Upper lobe of left lung (tissue), 4 donors: ENCODE results near the gene ABLIM3.

Experiments used
- EP300 ChIP-seq, 4 donors: sonication (generic); formaldehyde crosslinking; IDR thresholded peaks; one replicate each; pipeline ENCODE4 v1.5.1; 2017; ENCODE audit warnings: antibody characterized with exemption in 4 of 4, control low read depth in 2 of 4
- POLR2A ChIP-seq, 4 donors: fragments of 450-650 bp; IDR thresholded peaks; one replicate each; pipeline ENCODE4 v1.5.1; 2016 to 2017; ENCODE audit warnings: antibody characterized with exemption in 4 of 4, mild to moderate bottlenecking in 2 of 4
- TF ChIP-seq, protein P1 (sequence below), 6 experiments: fragments of 450-650 bp in 4 of 6; fragments of 200-600 bp in 2 of 6; sonication (generic) in 2 of 6; IDR thresholded peaks; one replicate each; pipeline ENCODE4 v1.5.1; 2016 to 2019; ENCODE audit warnings: antibody characterized with exemption in 6 of 6

DNA sequence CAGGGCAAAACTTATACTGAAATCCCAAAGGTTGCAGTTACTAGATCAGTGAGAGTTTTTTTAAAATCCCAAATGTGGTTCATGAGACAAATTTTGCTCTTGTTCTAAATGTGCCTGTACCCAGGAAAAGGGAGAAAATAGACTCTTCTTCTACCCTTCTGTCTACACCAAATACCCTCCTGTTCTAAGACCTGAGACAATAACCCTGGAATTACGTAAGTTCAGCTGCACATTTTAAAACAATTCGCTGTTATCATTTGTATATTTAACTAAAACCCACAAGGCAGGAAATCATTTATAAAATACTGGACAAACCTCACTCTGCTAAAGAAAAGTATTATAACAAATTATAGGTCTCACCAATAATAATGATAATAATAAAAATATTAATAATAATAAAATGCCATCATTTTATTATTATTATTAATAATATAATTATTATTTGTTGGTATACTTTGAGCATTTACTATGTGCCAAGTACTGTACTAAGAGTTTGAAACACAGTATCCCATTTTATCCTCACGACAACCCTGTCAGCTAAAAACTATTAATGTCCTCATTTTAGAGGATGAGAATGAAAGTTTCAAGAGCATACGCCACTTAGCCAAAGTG is 80.5 kb downstream of the ABLIM3 start:
- TF ChIP-seq, protein P1, sequence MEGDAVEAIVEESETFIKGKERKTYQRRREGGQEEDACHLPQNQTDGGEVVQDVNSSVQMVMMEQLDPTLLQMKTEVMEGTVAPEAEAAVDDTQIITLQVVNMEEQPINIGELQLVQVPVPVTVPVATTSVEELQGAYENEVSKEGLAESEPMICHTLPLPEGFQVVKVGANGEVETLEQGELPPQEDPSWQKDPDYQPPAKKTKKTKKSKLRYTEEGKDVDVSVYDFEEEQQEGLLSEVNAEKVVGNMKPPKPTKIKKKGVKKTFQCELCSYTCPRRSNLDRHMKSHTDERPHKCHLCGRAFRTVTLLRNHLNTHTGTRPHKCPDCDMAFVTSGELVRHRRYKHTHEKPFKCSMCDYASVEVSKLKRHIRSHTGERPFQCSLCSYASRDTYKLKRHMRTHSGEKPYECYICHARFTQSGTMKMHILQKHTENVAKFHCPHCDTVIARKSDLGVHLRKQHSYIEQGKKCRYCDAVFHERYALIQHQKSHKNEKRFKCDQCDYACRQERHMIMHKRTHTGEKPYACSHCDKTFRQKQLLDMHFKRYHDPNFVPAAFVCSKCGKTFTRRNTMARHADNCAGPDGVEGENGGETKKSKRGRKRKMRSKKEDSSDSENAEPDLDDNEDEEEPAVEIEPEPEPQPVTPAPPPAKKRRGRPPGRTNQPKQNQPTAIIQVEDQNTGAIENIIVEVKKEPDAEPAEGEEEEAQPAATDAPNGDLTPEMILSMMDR (IDR thresholded peaks at IDR 0.05): no peak
- TF ChIP-seq EP300 (IDR thresholded peaks at IDR 0.05): no peak
- no peak for TF ChIP-seq POLR2A (IDR thresholded peaks at IDR 0.05)
